ENCODE results near the gene ANTXR2.

The ANTXR2 gene

DNA sequence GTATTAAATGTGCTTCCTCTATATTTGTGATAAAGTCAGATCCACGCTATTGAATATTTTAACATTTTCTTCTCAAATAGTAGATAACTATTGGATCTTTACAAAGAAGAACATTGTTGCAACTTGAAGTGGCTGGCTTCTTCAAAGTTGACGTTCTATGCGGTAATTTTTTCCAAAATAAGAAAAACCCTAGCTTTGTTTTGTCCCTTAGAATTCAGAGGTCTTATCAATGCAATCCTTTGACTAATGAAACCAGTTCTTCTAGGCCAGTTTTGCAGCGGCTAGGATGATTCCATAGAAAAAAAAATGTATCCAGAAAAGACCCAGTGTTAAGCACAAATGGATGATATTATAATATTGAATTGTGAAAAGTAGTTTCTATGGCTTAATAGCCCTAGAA is 89.6 kb downstream of the ANTXR2 start:
- no peak overlapping the region for H2AFZ ChIP-seq
- H3K36me3 ChIP-seq (ENCODE audit: control insufficient read depth, insufficient read depth, low read length): no peaks in the 10 kb centered on the region
- H3K27me3 ChIP-seq (ENCODE audit: control insufficient read depth, insufficient read depth, low read length): no peaks in the 10 kb centered on the region
- TF ChIP-seq, protein P1, sequence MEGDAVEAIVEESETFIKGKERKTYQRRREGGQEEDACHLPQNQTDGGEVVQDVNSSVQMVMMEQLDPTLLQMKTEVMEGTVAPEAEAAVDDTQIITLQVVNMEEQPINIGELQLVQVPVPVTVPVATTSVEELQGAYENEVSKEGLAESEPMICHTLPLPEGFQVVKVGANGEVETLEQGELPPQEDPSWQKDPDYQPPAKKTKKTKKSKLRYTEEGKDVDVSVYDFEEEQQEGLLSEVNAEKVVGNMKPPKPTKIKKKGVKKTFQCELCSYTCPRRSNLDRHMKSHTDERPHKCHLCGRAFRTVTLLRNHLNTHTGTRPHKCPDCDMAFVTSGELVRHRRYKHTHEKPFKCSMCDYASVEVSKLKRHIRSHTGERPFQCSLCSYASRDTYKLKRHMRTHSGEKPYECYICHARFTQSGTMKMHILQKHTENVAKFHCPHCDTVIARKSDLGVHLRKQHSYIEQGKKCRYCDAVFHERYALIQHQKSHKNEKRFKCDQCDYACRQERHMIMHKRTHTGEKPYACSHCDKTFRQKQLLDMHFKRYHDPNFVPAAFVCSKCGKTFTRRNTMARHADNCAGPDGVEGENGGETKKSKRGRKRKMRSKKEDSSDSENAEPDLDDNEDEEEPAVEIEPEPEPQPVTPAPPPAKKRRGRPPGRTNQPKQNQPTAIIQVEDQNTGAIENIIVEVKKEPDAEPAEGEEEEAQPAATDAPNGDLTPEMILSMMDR (IDR thresholded peaks at IDR 0.05): no peak
- H3K27ac ChIP-seq: no peak overlapping the region
- H3K4me2 ChIP-seq (ENCODE audit: low read length): no peak overlapping the region
- no peak overlapping the region for H3K9ac ChIP-seq
- no peaks in the 10 kb centered on the region for H3K9me3 ChIP-seq (ENCODE audit: control insufficient read depth, low read length)
- H3K4me3 ChIP-seq (ENCODE audit: low read depth, low read length): no peak overlapping the region
- H3K79me2 ChIP-seq: no peaks in the 10 kb centered on the region
- no peaks in the 10 kb centered on the region for H3K4me1 ChIP-seq

DNA sequence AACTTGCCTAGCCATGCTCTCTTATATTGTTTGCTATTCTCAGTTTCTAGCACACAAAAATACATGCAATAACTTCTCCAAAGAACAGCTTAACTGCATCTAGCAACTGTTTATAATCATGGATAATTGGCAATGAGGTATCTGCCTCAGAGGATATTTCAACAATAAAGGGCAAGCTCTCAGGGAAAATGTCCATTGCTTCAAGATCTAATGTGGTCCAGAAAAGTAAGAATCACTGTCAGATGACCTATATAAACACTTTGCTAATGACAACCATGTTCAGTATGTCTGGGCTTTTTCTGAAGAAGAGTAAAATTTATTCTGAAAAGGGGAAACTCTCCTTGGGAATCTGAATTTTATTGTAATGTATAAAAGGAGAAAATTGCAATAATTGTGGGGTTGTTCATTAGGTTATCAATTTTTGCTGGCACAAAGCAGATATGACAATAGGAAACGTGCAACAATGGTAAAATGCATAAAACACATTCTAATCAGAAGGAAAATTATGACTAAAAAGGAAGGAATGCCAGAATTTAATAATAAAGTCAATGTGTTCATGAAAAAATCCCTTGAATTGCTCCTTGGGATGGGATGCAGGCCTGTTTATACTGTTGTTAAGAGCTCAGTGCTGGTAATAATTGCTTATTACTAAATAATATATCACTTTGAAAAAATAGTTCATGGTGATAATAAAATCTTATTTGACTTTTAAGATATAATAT is 90.3 kb downstream of the ANTXR2 start:
- no peaks in the 10 kb centered on the region for H3K36me3 ChIP-seq (ENCODE audit: control insufficient read depth, insufficient read depth, low read length)
- no peaks in the 10 kb centered on the region for H3K27me3 ChIP-seq (ENCODE audit: control insufficient read depth, insufficient read depth, low read length)
- H2AFZ ChIP-seq: no peak overlapping the region
- no peak overlapping the region for H3K9ac ChIP-seq
- no peaks in the 10 kb centered on the region for H3K79me2 ChIP-seq
- no peak overlapping the region for H3K4me2 ChIP-seq (ENCODE audit: low read length)
- no peaks in the 10 kb centered on the region for H3K4me1 ChIP-seq
- no peaks in the 10 kb centered on the region for H3K9me3 ChIP-seq (ENCODE audit: control insufficient read depth, low read length)
- H3K27ac ChIP-seq: no peak overlapping the region
- TF ChIP-seq, protein P1 (IDR thresholded peaks at IDR 0.05): no peak
- no peak overlapping the region for H3K4me3 ChIP-seq (ENCODE audit: low read depth, low read length)

DNA sequence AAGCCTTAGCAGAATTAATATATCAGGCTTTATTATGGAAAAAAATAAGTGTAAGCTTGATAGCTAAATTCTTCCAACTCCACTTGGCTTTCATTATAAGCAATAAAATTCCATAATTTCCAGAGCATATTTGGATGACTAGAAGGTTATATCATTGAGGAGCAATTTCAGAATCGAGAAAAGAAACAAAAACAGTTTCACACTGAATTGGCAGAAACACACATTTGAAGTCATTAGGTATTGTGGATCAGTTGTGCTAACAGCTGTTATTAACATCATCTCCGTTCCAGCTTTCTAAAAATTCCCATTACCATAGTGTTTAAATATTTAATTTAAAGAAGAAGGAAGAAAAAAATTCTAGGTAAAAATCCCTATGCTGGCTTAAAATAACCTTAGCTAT is 92.6 kb downstream of the ANTXR2 start:
- Histone ChIP-seq H3K79me2 (no peaks in the 10 kb centered on the region), H3K27me3 (ENCODE audit: control insufficient read depth, insufficient read depth, low read length) (no peaks in the 10 kb centered on the region), H3K4me1 (no peaks in the 10 kb centered on the region), H3K4me3 (ENCODE audit: low read depth, low read length) (no peak overlapping the region), H3K9me3 (ENCODE audit: control insufficient read depth, low read length) (no peaks in the 10 kb centered on the region), H3K9ac (no peak overlapping the region), H3K4me2 (ENCODE audit: low read length) (no peak overlapping the region), H2AFZ (no peak overlapping the region), H3K27ac (no peak overlapping the region), H3K36me3 (ENCODE audit: control insufficient read depth, insufficient read depth, low read length) (no peaks in the 10 kb centered on the region)
- TF ChIP-seq, protein P1 (IDR thresholded peaks at IDR 0.05): no peak

DNA sequence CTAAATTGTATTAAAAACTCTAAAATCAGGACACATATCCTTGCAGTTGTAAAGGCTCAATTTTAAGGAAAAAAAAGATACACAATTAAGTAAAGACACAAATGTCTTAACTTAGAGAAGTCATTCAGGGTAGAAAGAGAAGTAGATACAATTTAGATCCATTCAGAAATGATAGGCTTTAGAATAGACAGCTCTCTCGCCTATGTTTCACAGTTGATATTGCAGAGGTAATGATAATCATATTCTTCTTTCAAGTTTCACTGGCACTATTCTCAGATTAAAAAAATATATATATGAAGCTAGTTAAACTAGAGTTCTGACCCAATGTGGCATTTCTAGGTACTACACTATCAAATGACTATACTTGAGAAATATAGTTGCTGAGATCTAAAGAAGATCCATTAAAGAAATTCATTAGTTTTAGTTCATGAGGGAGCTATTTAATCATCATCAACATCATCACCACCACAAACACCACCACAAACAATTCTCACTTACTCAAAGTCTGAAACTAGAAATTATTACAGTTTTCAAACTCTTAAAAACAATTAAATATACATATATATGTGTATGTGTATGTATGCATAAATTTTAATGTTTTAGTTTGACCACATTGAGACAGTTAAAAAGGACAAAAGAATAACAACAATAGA is 93.1 kb downstream of the ANTXR2 start:
- H3K9me3 ChIP-seq (ENCODE audit: control insufficient read depth, low read length): no peaks in the 10 kb centered on the region
- no peaks in the 10 kb centered on the region for H3K27me3 ChIP-seq (ENCODE audit: control insufficient read depth, insufficient read depth, low read length)
- H3K4me3 ChIP-seq (ENCODE audit: low read depth, low read length): no peak overlapping the region
- TF ChIP-seq, protein P1 (IDR thresholded peaks at IDR 0.05): no peak
- H3K36me3 ChIP-seq (ENCODE audit: control insufficient read depth, insufficient read depth, low read length): no peaks in the 10 kb centered on the region
- H3K4me2 ChIP-seq (ENCODE audit: low read length): no peak overlapping the region
- H2AFZ ChIP-seq: no peak overlapping the region
- H3K27ac ChIP-seq: no peak overlapping the region
- no peak overlapping the region for H3K9ac ChIP-seq
- H3K79me2 ChIP-seq: no peaks in the 10 kb centered on the region
- no peaks in the 10 kb centered on the region for H3K4me1 ChIP-seq

All from parathyroid adenoma (tissue), 2 donors.